Activated naive CD4-positive, alpha-beta T cell treated with anti-CD3 and anti-CD28 coated beads for 36 hours (primary cell): ENCODE measurements around the gene HIPK1. TPM values are rescaled to one million over a fixed set of nuclear protein-coding genes. Genes with fewer than 3 reads are reported as not detected.
"Not testable (repeated sequence)": the region's sequence is repeated elsewhere in the genome, so short reads cannot be mapped to it uniquely, and the experiment has no call there.

Source experiments
- CTCF ChIA-PET: fragments of 350-600 bp; sonication (Branson Sonifier 250); formaldehyde crosslinking; loops from one replicate; lab custom pipeline; 2021; ENCODE audit warnings: antibody characterized with exemption; lab: Charles Lee
- DNase-seq: peaks from one replicate; pipeline ENCODE4 v3.0.0-alpha.2; 2020
- H3K27ac Mint-ChIP-seq: one replicate; pipeline ENCODE4 v1.8.0; 2021; ENCODE audit warnings: mild to moderate bottlenecking, mixed read lengths
- H3K27me3 Mint-ChIP-seq: one replicate; pipeline ENCODE4 v1.8.0; 2021; ENCODE audit warnings: low read depth, mixed read lengths
- H3K36me3 Mint-ChIP-seq: one replicate; pipeline ENCODE4 v1.8.0; 2021; ENCODE audit warnings: low read depth, mixed read lengths
- H3K4me1 Mint-ChIP-seq: one replicate; pipeline ENCODE4 v1.8.0; 2021; ENCODE audit warnings: low read depth, mixed read lengths
- H3K4me3 Mint-ChIP-seq: one replicate; pipeline ENCODE4 v1.8.0; 2021; ENCODE audit warnings: mild to moderate bottlenecking, moderate library complexity, mixed read lengths
- H3K9me3 Mint-ChIP-seq: one replicate; pipeline ENCODE4 v1.8.0; 2021; ENCODE audit warnings: mixed read lengths
- intact Hi-C: fragments of 100-400 bp; cut with micrococcal nuclease; formaldehyde crosslinking; loops from one replicate; pipeline ENCODE4 v1.15.1; 2023
- total RNA-seq, 2 experiments: library from RNA; stranded (reverse); gene quantifications; one replicate each; pipeline ENCODE4 v1.2.3, GENCODE V29; 2021

The HIPK1 gene
- total RNA-seq, 2 experiments from 2014 or later: 47.7 to 51.0 TPM

GRCh38 chr1:113990530-113990929 lies 61.4 kb downstream of the HIPK1 start:
- Mint-ChIP-seq H3K36me3 (no peaks in the 10 kb centered on the region), H3K4me1 (no peaks in the 10 kb centered on the region), H3K4me3 (no peak overlapping the region), H3K27me3 (peaks cover 7% of the 10 kb centered on the region), H3K9me3 (peaks cover 16% of the 10 kb centered on the region), H3K27ac (no peak overlapping the region)
- intact Hi-C loops: no loop called here
- CTCF ChIA-PET: interaction anchor here (0.6 kb wide), 1 partner anchor 14 kb away, joined by 3 read pairs; no protein-coding TSS in a partner anchor
- no peak for DNase-seq

- intact Hi-C loops: no loop called here
- Mint-ChIP-seq H3K27ac (no peak overlapping the region), H3K9me3 (peaks cover 17% of the 10 kb centered on the region), H3K4me3 (no peak overlapping the region), H3K36me3 (no peaks in the 10 kb centered on the region), H3K4me1 (no peaks in the 10 kb centered on the region), H3K27me3 (peaks cover 8% of the 10 kb centered on the region)
- no peak for DNase-seq
- CTCF ChIA-PET: no interaction called here
Observed at GRCh38 chr1:113990961-113991360, 61.8 kb downstream of the HIPK1 start.

- no peak overlapping the region for H3K27ac Mint-ChIP-seq
- no peak for DNase-seq
- no peak overlapping the region for H3K4me3 Mint-ChIP-seq
- intact Hi-C loops: no loop called here
- no peaks in the 10 kb centered on the region for H3K4me1 Mint-ChIP-seq
- CTCF ChIA-PET: no interaction called here
- no peaks in the 10 kb centered on the region for H3K36me3 Mint-ChIP-seq
- H3K9me3 Mint-ChIP-seq: peaks cover 17% of the 10 kb centered on the region
- peaks cover 8% of the 10 kb centered on the region for H3K27me3 Mint-ChIP-seq
Observed at GRCh38 chr1:113991467-113991997, 62.4 kb downstream of the HIPK1 start.

- no peak for DNase-seq
- Mint-ChIP-seq H3K4me3 (no peak overlapping the region), H3K27me3 (peaks cover 9% of the 10 kb centered on the region), H3K36me3 (no peaks in the 10 kb centered on the region), H3K9me3 (peaks cover 17% of the 10 kb centered on the region), H3K27ac (no peak overlapping the region), H3K4me1 (no peaks in the 10 kb centered on the region)
- CTCF ChIA-PET: no interaction called here
- intact Hi-C loops: no loop called here
Observed at GRCh38 chr1:113993072-113993471, 63.9 kb downstream of the HIPK1 start.

- peaks cover 9% of the 10 kb centered on the region for H3K27me3 Mint-ChIP-seq
- H3K36me3 Mint-ChIP-seq: no peaks in the 10 kb centered on the region
- H3K4me1 Mint-ChIP-seq: peaks cover 2% of the 10 kb centered on the region
- peaks cover 17% of the 10 kb centered on the region for H3K9me3 Mint-ChIP-seq
- H3K4me3 Mint-ChIP-seq: no peak overlapping the region
- no peak for DNase-seq
- CTCF ChIA-PET: no interaction called here
- H3K27ac Mint-ChIP-seq: no peak overlapping the region
- intact Hi-C loops: no loop called here
Observed at GRCh38 chr1:113993766-113994165, 64.6 kb downstream of the HIPK1 start.

- no peak overlapping the region for H3K4me3 Mint-ChIP-seq
- peaks cover 2% of the 10 kb centered on the region for H3K4me1 Mint-ChIP-seq
- peaks cover 16% of the 10 kb centered on the region for H3K9me3 Mint-ChIP-seq
- CTCF ChIA-PET: no interaction called here
- no peaks in the 10 kb centered on the region for H3K36me3 Mint-ChIP-seq
- H3K27ac Mint-ChIP-seq: no peak overlapping the region
- intact Hi-C loops: no loop called here
- no peak for DNase-seq
- H3K27me3 Mint-ChIP-seq: peaks cover 8% of the 10 kb centered on the region
Observed at GRCh38 chr1:113995382-113995781, 66.3 kb downstream of the HIPK1 start.

GRCh38 chr1:113998361-113998760 lies 69.2 kb downstream of the HIPK1 start:
- no peak for DNase-seq
- no peaks in the 10 kb centered on the region for H3K36me3 Mint-ChIP-seq

GRCh38 chr1:113999233-113999632 lies 70.1 kb downstream of the HIPK1 start:
- Mint-ChIP-seq H3K27ac (no peak overlapping the region), H3K9me3 (peaks cover 13% of the 10 kb centered on the region), H3K4me3 (no peak overlapping the region), H3K27me3 (peaks cover 5% of the 10 kb centered on the region), H3K36me3 (no peaks in the 10 kb centered on the region), H3K4me1 (peaks cover 2% of the 10 kb centered on the region)
- CTCF ChIA-PET: no interaction called here
- DNase-seq: no peak
- intact Hi-C loops: no loop called here

More at GRCh38 chr1:113998361-113998760, 69.2 kb downstream of the HIPK1 start:
- peaks cover 16% of the 10 kb centered on the region for H3K9me3 Mint-ChIP-seq
- no peak overlapping the region for H3K4me3 Mint-ChIP-seq
- H3K27me3 Mint-ChIP-seq: peaks cover 5% of the 10 kb centered on the region
- CTCF ChIA-PET: interaction anchor here (0.7 kb wide), 1 partner anchor 284 kb away, joined by 3 read pairs; no protein-coding TSS in a partner anchor
- H3K27ac Mint-ChIP-seq: no peak overlapping the region
- intact Hi-C loops: no loop called here
- H3K4me1 Mint-ChIP-seq: peaks cover 2% of the 10 kb centered on the region

GRCh38 chr1:113999799-114000198 lies 70.7 kb downstream of the HIPK1 start:
- CTCF ChIA-PET: interaction anchor here (0.6 kb wide), 1 partner anchor 180 kb away, joined by 3 read pairs; no protein-coding TSS in a partner anchor
- Mint-ChIP-seq H3K36me3 (no peaks in the 10 kb centered on the region), H3K9me3 (peaks cover 7% of the 10 kb centered on the region)

GRCh38 chr1:114000406-114000805 lies 71.3 kb downstream of the HIPK1 start:
- H3K27ac Mint-ChIP-seq: no peak overlapping the region
- peaks cover 2% of the 10 kb centered on the region for H3K4me1 Mint-ChIP-seq
- no peaks in the 10 kb centered on the region for H3K36me3 Mint-ChIP-seq
- no peak for DNase-seq
- intact Hi-C loops: no loop called here
- H3K9me3 Mint-ChIP-seq: peaks cover 3% of the 10 kb centered on the region
- no peak overlapping the region for H3K4me3 Mint-ChIP-seq
- peaks cover 4% of the 10 kb centered on the region for H3K27me3 Mint-ChIP-seq
- CTCF ChIA-PET: interaction anchor here (0.6 kb wide), 1 partner anchor 179 kb away, joined by 3 read pairs; no protein-coding TSS in a partner anchor

More at GRCh38 chr1:113999799-114000198, 70.7 kb downstream of the HIPK1 start:
- no peak overlapping the region for H3K27ac Mint-ChIP-seq
- H3K4me1 Mint-ChIP-seq: peaks cover 2% of the 10 kb centered on the region
- H3K27me3 Mint-ChIP-seq: peaks cover 5% of the 10 kb centered on the region
- H3K4me3 Mint-ChIP-seq: no peak overlapping the region
- DNase-seq: no peak
- intact Hi-C loops: no loop called here

GRCh38 chr1:114002492-114003239 lies 73.5 kb downstream of the HIPK1 start:
- DNase-seq: no peak
- H3K36me3 Mint-ChIP-seq: no peaks in the 10 kb centered on the region
- CTCF ChIA-PET: no interaction called here
- no peaks in the 10 kb centered on the region for H3K9me3 Mint-ChIP-seq
- H3K27me3 Mint-ChIP-seq: peaks cover 3% of the 10 kb centered on the region
- intact Hi-C loops: no loop called here
- H3K4me1 Mint-ChIP-seq: peaks cover 2% of the 10 kb centered on the region
- no peak overlapping the region for H3K27ac Mint-ChIP-seq
- H3K4me3 Mint-ChIP-seq: no peak overlapping the region

GRCh38 chr1:114003431-114003830 lies 74.3 kb downstream of the HIPK1 start:
- CTCF ChIA-PET: interaction anchor here (0.7 to 1.0 kb wide), 2 partner anchors 32 to 148 kb away, joined by 3 to 5 read pairs; no protein-coding TSS in a partner anchor
- no peaks in the 10 kb centered on the region for H3K4me1 Mint-ChIP-seq
- H3K9me3 Mint-ChIP-seq: no peaks in the 10 kb centered on the region
- H3K27ac Mint-ChIP-seq: no peak overlapping the region
- H3K36me3 Mint-ChIP-seq: no peaks in the 10 kb centered on the region
- H3K4me3 Mint-ChIP-seq: no peak overlapping the region
- peaks cover 3% of the 10 kb centered on the region for H3K27me3 Mint-ChIP-seq
- no peak for DNase-seq
- intact Hi-C loops: no loop called here

- DNase-seq, H3K4me3 Mint-ChIP-seq, H3K27me3 Mint-ChIP-seq, H3K4me1 Mint-ChIP-seq, H3K9me3 Mint-ChIP-seq, H3K27ac Mint-ChIP-seq, intact Hi-C loops, H3K36me3 Mint-ChIP-seq, CTCF ChIA-PET: not testable (repeated sequence)
Observed at GRCh38 chr1:114006825-114007224, 77.7 kb downstream of the HIPK1 start.
